T-cell (primary cell): ENCODE results near the gene ZDHHC17. TPM values are rescaled to one million over a fixed set of nuclear protein-coding genes. Genes with fewer than 3 reads are reported as not detected.
"Not testable (repeated sequence)": the region's sequence is repeated elsewhere in the genome, so short reads cannot be mapped to it uniquely, and the experiment has no call there.

Experiments
- ATAC-seq, 4 experiments: fragments of 200-7000 bp in 3 of 4; fragments of 150-1000 bp in 1 of 4; cut with Tn5 transposase; replicated peaks in 1 of 4; 1 replicate in 3 of 4; 2 replicates in 1 of 4; pipeline ENCODE4 v1.10.0; 2021; ENCODE audit warnings: moderate library complexity in 3 of 4, mild to moderate bottlenecking in 2 of 4, moderate number of reproducible peaks in 1 of 4
- CTCF ChIA-PET, 2 donors: fragments of 300-600 bp; sonication (Branson Sonifier 250); formaldehyde crosslinking; loops; one replicate each; lab custom pipeline; 2022; ENCODE audit warnings: antibody characterized with exemption in 2 of 2; lab: Charles Lee
- POLR2A ChIA-PET, 2 donors: fragments of 300-600 bp; sonication (Branson Sonifier 250); formaldehyde crosslinking; loops; one replicate each; lab custom pipeline; 2022; ENCODE audit warnings: antibody characterized with exemption in 2 of 2; lab: Charles Lee
- DNase-seq, 35 experiments: peaks; one replicate each; pipeline versions ENCODE4 v3.0.0 to v3.0.0-alpha.2; 2013 to 2023
- H3K27ac ChIP-seq: one replicate; pipeline ENCODE4 v1.5.1; 2013; ENCODE audit warnings: low read length
- H3K27me3 ChIP-seq, 2 experiments: replicated peaks in 1 of 2; 1 replicate in 1 of 2; 2 replicates in 1 of 2; pipeline versions ENCODE4 v1.6.1 to v1.7.0; 2013; ENCODE audit warnings: low read length in 1 of 2, mixed read lengths in 1 of 2; ENCODE audit not compliant: control insufficient read depth in 2 of 2, insufficient read depth in 2 of 2; ENCODE audit errors: extremely low read depth in 1 of 2
- H3K36me3 ChIP-seq, 2 donors: 1 replicate in 1 of 2; 2 replicates in 1 of 2; pipeline versions ENCODE4 v1.6.1 to v1.7.0; 2013; ENCODE audit warnings: low read length in 1 of 2; ENCODE audit not compliant: control insufficient read depth in 2 of 2, insufficient read depth in 1 of 2; ENCODE audit errors: extremely low read depth in 1 of 2
- H3K4me1 ChIP-seq, 2 experiments: 1 replicate in 1 of 2; 2 replicates in 1 of 2; pipeline versions ENCODE4 v1.6.1 to v1.7.0; 2013; ENCODE audit warnings: low read length in 2 of 2, mixed read lengths in 1 of 2; ENCODE audit not compliant: insufficient read depth in 2 of 2, control insufficient read depth in 1 of 2; ENCODE audit errors: extremely low read depth in 1 of 2
- H3K4me3 ChIP-seq, 2 donors: 1 replicate in 1 of 2; 2 replicates in 1 of 2; pipeline versions ENCODE4 v1.5.1 to v1.7.0; 2013; ENCODE audit warnings: mild to moderate bottlenecking in 2 of 2, low read length in 1 of 2, moderate library complexity in 1 of 2; ENCODE audit not compliant: control insufficient read depth in 1 of 2; ENCODE audit errors: extremely low read depth in 1 of 2
- H3K9me3 ChIP-seq: 2 replicates; pipeline ENCODE4 v1.7.0; 2013
- H3K27ac Mint-ChIP-seq, 2 donors: one replicate each; pipeline ENCODE4 v1.8.0; 2020 to 2021; ENCODE audit warnings: mild to moderate bottlenecking in 2 of 2, mixed read lengths in 2 of 2
- H3K27me3 Mint-ChIP-seq, 2 donors: one replicate each; pipeline ENCODE4 v1.8.0; 2021 to 2022; ENCODE audit warnings: mixed read lengths in 2 of 2
- H3K36me3 Mint-ChIP-seq: one replicate; pipeline ENCODE4 v1.8.0; 2021; ENCODE audit warnings: mixed read lengths
- H3K4me1 Mint-ChIP-seq, 3 donors: one replicate each; pipeline ENCODE4 v1.8.0; 2020 to 2022; ENCODE audit warnings: mixed read lengths in 3 of 3, mild to moderate bottlenecking in 1 of 3
- H3K4me3 Mint-ChIP-seq, 3 donors: one replicate each; pipeline ENCODE4 v1.8.0; 2020 to 2022; ENCODE audit warnings: mild to moderate bottlenecking in 3 of 3, mixed read lengths in 3 of 3, moderate library complexity in 3 of 3
- H3K9me3 Mint-ChIP-seq, 3 donors: one replicate each; pipeline ENCODE4 v1.8.0; 2020 to 2022; ENCODE audit warnings: mixed read lengths in 3 of 3
- WGBS: methylation state at CpG from one replicate; pipeline ENCODE4 v1.1.5; 2013; ENCODE audit warnings: missing lambda C conversion rate; ENCODE audit not compliant: insufficient coverage; 5-methylcytosine and 5-hydroxymethylcytosine counted together
- total RNA-seq, 35 experiments: library from RNA in 6 of 35; stranded (reverse) in 6 of 35; fragments of 120-200 nt in 1 of 35; gene quantifications; one replicate each; pipeline versions ENCODE4 v1.2.1 to v1.2.4 and lab custom pipeline; 2013 to 2026

The ZDHHC17 gene
- total RNA-seq, 5 donors from 2014 or later (not counting 1 experiment from before 2014, with no cell fraction given): 39.8 to 58.9 (median 42.9) TPM

DNA sequence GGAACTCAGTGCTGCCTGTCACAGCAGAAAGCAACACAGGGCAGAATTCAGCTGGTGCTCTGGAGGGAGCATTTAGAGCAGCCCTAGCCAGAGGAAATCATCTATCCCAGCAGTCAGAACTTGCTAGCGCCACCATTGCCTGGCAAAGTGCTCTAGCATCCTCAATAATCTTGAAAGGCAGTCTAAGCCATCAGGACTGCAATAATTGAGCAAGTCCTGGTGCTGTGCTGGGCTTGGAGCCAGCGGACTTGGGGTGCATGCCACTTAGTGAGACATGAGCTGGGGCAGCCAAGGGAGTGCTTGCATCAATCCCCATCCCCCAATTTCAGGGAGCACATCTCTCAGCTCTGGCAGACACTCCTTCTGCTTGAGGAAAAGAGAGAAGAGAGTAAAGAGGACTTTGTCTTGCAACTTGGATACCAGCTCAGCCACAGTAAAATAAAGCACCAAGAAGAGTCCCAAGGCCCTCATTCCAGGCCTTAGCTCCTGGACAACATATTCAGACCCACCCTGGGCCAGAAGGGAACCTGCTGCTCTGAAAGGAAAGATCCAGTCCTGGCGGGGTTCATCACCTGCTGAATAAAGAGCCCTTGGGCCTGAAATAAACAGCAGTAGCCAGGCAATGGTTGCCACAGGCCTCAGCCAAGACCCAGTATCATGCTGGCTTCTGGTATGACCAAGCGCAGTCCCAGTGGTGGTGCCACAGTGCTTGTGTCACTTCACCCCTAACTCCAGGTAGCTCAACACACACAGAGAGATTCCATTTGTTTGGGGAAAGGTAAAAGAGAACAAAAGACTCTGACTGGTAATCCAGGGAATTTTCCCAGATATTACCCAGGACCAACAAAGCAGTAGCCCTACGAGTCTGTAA is 44.5 kb upstream of the ZDHHC17 start:
- ATAC-seq (no peak), DNase-seq (no peak)
- Histone ChIP-seq H3K27ac (no peak overlapping the region), H3K36me3 (no peaks in the 10 kb centered on the region), H3K4me3 (no peak overlapping the region), H3K9me3 (no peaks in the 10 kb centered on the region), H3K27me3 (peaks cover 0 to 4% of the 10 kb centered on the region in 2 experiments), H3K4me1 (no peaks in the 10 kb centered on the region)
- Mint-ChIP-seq H3K9me3 (no peaks in the 10 kb centered on the region), H3K27ac (no peak overlapping the region), H3K4me1 (no peaks in the 10 kb centered on the region), H3K36me3 (no peaks in the 10 kb centered on the region), H3K27me3 (peaks cover 0 to 2% of the 10 kb centered on the region in 2 donors), H3K4me3 (no peak overlapping the region)
- WGBS: 46% methylated on average over 1 of the region's 5 CpGs
- ChIA-PET CTCF (no interaction called here), POLR2A (no interaction called here)

DNA sequence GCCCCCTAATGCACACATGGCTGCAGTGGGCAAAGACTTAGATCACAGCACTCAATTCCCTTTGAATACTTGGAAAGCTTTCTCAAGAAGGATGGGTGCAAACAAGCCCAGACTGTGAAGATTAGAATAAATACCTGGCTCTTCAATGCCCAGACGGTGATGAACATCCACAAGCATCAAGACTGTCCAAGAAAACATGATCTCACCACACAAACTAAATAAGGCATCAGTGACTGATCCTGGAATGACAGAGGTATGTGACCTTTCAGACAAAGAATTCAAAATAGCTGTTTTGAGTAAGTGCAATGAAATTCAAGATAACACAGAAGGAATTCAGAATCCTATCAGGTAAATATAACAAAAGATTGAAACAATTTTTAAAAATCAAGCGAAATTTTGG is 43.8 kb upstream of the ZDHHC17 start:
- H3K36me3 Mint-ChIP-seq: no peaks in the 10 kb centered on the region
- no peak overlapping the region for H3K27ac Mint-ChIP-seq
- H3K9me3 Mint-ChIP-seq: no peaks in the 10 kb centered on the region
- Histone ChIP-seq H3K4me3 (no peak overlapping the region), H3K27me3 (peaks cover 0 to 4% of the 10 kb centered on the region in 2 experiments), H3K4me1 (no peaks in the 10 kb centered on the region), H3K27ac (no peak overlapping the region), H3K9me3 (no peaks in the 10 kb centered on the region), H3K36me3 (no peaks in the 10 kb centered on the region)
- DNase-seq (no peak), ATAC-seq (no peak)
- POLR2A ChIA-PET: no interaction called here
- peaks cover 0 to 2% of the 10 kb centered on the region in 2 donors for H3K27me3 Mint-ChIP-seq
- CTCF ChIA-PET: interaction anchor here in 1 of 2 donors (1.0 kb wide), 1 partner anchor 9 kb away, joined by 3 read pairs; no protein-coding TSS in a partner anchor
- no CpG with 5 or more reads among the region's 2 CpGs for WGBS
- no peaks in the 10 kb centered on the region for H3K4me1 Mint-ChIP-seq
- H3K4me3 Mint-ChIP-seq: no peak overlapping the region

DNA sequence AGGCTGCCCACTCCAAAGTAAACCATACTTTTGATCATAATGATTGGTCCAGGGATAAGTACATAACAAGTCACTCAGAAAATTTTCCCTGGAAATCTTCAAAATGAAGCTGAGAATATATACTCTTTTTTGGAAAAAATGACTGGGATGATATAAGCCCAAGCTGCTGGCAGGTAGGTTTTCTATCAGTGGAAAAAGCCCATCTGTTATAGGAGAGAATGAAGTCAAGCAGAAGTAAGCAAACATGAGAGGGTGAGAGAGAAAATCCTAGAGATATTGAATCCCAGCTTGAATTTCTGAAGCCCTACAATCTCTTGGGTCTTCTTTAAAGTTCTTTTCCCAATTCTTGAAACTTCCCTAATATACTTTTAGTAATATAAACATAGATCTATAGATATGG is 37.3 kb upstream of the ZDHHC17 start:
- no peak overlapping the region for H3K4me3 ChIP-seq
- no peak overlapping the region for H3K27ac ChIP-seq
- no peaks in the 10 kb centered on the region for H3K9me3 Mint-ChIP-seq
- no peak overlapping the region for H3K4me3 Mint-ChIP-seq
- DNase-seq: no peak
- no peaks in the 10 kb centered on the region for H3K4me1 ChIP-seq
- no peaks in the 10 kb centered on the region for H3K4me1 Mint-ChIP-seq
- no peaks in the 10 kb centered on the region for H3K9me3 ChIP-seq
- no peaks in the 10 kb centered on the region for H3K27me3 ChIP-seq
- no peaks in the 10 kb centered on the region for H3K36me3 ChIP-seq
- H3K27me3 Mint-ChIP-seq: no peaks in the 10 kb centered on the region
- H3K36me3 Mint-ChIP-seq: no peaks in the 10 kb centered on the region
- H3K27ac Mint-ChIP-seq: no peak overlapping the region
- no peak for ATAC-seq
- ChIA-PET POLR2A (interaction anchor here in 1 of 2 donors (0.6 kb wide), 1 partner anchor 32 kb away, joined by 3 read pairs; no protein-coding TSS in a partner anchor), CTCF (no interaction called here)

DNA sequence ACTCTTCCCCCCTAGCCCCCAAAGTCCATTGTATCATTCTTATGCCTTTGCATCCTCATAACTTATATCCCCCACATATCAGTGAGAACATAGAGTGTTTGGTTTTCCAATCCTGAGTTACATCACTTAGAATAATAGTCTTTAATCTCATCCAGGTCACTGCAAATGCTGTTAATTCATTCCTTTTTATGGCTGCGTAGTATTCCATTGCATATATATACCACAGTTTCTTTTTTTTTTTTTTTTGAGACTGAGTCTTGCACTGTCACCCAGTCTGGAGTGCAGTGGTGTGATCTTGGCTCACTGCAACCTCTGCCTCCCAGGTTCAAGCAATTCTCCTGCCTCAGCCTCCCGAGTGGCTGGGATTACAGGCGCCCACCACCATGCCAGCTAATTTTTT is 31.7 kb upstream of the ZDHHC17 start:
- POLR2A ChIA-PET, H3K9me3 ChIP-seq, H3K27me3 ChIP-seq, H3K4me1 ChIP-seq, H3K4me3 ChIP-seq, H3K27me3 Mint-ChIP-seq, H3K36me3 Mint-ChIP-seq, H3K4me3 Mint-ChIP-seq, H3K27ac ChIP-seq, CTCF ChIA-PET, H3K36me3 ChIP-seq, DNase-seq, ATAC-seq, H3K4me1 Mint-ChIP-seq, H3K27ac Mint-ChIP-seq: not testable (repeated sequence)
- no CpG with 5 or more reads among the region's 3 CpGs for WGBS
- peaks cover 0 to 12% (median 8%) of the 10 kb centered on the region in 3 donors for H3K9me3 Mint-ChIP-seq

DNA sequence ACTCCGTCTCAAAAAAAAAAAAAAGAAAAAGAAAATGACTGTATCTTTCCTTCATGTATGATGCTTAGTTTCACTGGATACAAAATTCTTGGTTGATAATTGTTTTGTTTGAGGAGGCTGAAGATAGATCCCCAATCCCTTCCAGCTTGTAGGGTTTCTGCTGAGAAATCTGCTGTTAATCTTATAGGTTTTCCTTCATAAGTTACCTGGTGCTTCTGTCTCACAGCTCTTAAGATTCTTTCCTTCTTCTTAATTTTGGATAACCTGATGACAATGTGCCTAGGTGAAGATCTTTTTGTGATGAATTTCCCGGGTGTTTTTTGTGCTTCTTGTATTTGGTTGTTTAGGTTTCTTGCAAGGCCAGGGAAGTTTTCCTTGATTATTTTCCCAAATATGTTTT is 26.2 kb upstream of the ZDHHC17 start:
- H3K36me3 Mint-ChIP-seq, POLR2A ChIA-PET, CTCF ChIA-PET: not testable (repeated sequence)

DNA sequence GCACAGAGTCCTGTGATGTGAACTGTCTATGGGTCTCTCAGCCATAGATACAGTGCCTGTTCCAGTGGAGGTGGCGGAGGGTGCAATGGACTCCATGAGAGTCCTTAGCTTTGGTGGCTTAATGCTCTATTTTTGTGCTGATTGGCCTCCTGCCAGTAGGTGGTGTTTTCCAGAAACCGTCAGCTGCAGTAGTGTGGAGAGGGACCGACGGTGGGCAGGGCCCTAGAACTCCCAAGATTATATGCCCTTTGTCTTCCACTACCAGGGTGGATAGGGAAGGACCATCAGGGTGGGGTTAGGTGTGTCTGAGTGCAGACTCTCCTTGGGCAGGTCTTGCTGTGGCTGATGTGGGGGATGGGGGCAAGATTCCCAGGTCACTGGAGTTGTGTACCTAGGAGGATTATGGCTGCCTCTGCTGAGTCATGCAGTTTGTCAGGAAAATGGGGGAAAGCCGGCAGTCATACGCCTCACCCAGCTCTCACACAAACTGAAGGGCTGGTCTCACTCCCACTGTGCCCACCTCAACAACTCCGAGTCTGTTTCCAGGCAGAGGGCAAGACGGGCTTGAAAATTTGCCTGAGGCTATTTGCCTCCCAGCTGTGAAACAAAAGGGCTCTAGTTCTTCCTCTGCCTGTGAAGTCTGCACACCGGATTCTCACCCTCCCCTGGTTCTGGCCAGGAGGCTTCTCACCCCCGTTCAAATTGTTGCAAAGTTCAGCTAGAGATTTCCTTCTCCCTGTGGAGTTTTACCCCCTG is 24.9 kb upstream of the ZDHHC17 start:
- no peaks in the 10 kb centered on the region for H3K4me1 ChIP-seq
- ATAC-seq: no peak
- H3K4me3 ChIP-seq: no peak overlapping the region
- no peaks in the 10 kb centered on the region for H3K9me3 ChIP-seq
- POLR2A ChIA-PET: no interaction called here
- Mint-ChIP-seq H3K4me1 (no peaks in the 10 kb centered on the region), H3K4me3 (no peak overlapping the region), H3K27ac (peak overlapping the region in 1 of 2 donors; percentile 32), H3K36me3 (peaks cover 10% of the 10 kb centered on the region), H3K9me3 (peaks cover 6 to 12% (median 10%) of the 10 kb centered on the region in 3 donors), H3K27me3 (peaks cover 5 to 17% of the 10 kb centered on the region in 2 donors)
- no peaks in the 10 kb centered on the region for H3K36me3 ChIP-seq
- no peak for DNase-seq
- CTCF ChIA-PET: no interaction called here
- WGBS: 94% methylated on average over 3 of the region's 10 CpGs
- H3K27ac ChIP-seq: no peak overlapping the region
- peaks cover 0 to 13% of the 10 kb centered on the region in 2 experiments for H3K27me3 ChIP-seq

More for the DNA sequence above, 26.2 kb upstream of the ZDHHC17 start:
- Mint-ChIP-seq H3K9me3 (peaks cover 6 to 19% (median 17%) of the 10 kb centered on the region in 3 donors), H3K27me3 (peaks cover 0 to 12% of the 10 kb centered on the region in 2 donors)
- ATAC-seq, H3K27ac Mint-ChIP-seq, H3K9me3 ChIP-seq, H3K4me3 Mint-ChIP-seq, H3K4me1 Mint-ChIP-seq, H3K27ac ChIP-seq, H3K36me3 ChIP-seq, DNase-seq, H3K4me3 ChIP-seq, H3K4me1 ChIP-seq: not testable (repeated sequence)
- H3K27me3 ChIP-seq: peaks cover 0 to 11% of the 10 kb centered on the region in 2 experiments
- no CpG with 5 or more reads among the region's 2 CpGs for WGBS
